Astrocyte (in vitro differentiated cells and primary cell): ENCODE measurements around the gene PDCD1.

Experiments used
- CTCF ChIP-seq: IDR thresholded peaks from 2 replicates; pipeline ENCODE4 v1.5.1; 2011; ENCODE audit warnings: low read depth, mild to moderate bottlenecking, inconsistent platforms, low read length, moderate library complexity; ENCODE audit not compliant: insufficient read depth
- EZH2 ChIP-seq: IDR thresholded peaks from 2 replicates; pipeline ENCODE4 v1.6.1; 2012; ENCODE audit warnings: mild to moderate bottlenecking, low read length, inconsistent platforms; ENCODE audit not compliant: insufficient read depth

- TF ChIP-seq CTCF (no peak), EZH2 (no peak)
Measured at GRCh38 chr2:241857041-241857541, 1.6 kb downstream of the PDCD1 start.
